Activated CD8-positive, alpha-beta memory T cell treated with anti-CD3 and anti-CD28 coated beads, Interleukin-2, amount 50 U/mL, for 1 hour (primary cell): ENCODE data around the gene NDE1.
"Not testable (repeated sequence)": the region's sequence is repeated elsewhere in the genome, so short reads cannot be mapped to it uniquely, and the experiment has no call there.

Experiments used
- DNase-seq: peaks from one replicate; pipeline ENCODE4 v3.0.0-alpha.2; 2020; ENCODE audit errors: extremely low read depth

The NDE1 gene

DNA sequence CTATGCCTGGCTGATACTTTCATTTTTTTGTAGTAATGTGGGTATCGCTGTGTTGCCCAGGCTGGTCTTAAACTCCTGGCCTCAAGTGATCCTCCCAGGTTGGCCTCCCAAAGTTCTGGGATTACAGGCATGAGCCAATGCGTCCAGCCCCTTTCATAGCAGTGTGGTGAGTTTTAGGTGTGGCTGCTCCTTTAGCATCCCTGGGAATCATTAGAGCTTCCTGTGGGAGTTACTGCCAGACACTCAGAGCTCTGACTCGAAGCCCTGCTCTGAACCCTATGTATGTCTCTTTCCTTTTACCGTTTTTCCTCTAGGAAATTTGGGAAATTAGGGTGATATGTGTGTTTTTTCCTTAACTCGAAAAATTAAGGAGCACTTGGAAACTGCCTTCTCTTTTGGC lies 44.5 kb downstream of the NDE1 start:
- no peak for DNase-seq

DNA sequence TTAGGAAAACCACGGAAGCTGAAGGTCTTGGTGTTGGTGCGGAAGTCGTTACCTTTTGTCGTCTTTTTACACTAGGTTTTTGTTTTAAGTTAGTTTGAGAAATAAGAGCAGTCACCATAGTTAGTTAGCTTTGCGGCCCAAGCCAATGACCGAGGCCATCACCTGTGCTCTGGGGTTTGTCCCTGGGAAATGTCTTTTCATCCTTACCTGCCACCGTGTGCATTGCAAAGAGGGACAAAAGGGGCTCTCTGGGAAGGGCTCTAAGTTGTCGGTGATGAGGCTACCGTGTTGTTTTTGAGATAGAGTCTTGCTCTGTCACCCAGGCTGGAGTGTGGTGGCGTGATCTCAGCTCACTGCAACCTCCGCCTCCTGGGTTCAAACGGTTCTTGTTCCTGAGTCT lies 49.8 kb downstream of the NDE1 start:
- no peak for DNase-seq

GRCh38 chr16:15701367-15701766 lies 51.3 kb downstream of the NDE1 start:
- no peak for DNase-seq

DNA sequence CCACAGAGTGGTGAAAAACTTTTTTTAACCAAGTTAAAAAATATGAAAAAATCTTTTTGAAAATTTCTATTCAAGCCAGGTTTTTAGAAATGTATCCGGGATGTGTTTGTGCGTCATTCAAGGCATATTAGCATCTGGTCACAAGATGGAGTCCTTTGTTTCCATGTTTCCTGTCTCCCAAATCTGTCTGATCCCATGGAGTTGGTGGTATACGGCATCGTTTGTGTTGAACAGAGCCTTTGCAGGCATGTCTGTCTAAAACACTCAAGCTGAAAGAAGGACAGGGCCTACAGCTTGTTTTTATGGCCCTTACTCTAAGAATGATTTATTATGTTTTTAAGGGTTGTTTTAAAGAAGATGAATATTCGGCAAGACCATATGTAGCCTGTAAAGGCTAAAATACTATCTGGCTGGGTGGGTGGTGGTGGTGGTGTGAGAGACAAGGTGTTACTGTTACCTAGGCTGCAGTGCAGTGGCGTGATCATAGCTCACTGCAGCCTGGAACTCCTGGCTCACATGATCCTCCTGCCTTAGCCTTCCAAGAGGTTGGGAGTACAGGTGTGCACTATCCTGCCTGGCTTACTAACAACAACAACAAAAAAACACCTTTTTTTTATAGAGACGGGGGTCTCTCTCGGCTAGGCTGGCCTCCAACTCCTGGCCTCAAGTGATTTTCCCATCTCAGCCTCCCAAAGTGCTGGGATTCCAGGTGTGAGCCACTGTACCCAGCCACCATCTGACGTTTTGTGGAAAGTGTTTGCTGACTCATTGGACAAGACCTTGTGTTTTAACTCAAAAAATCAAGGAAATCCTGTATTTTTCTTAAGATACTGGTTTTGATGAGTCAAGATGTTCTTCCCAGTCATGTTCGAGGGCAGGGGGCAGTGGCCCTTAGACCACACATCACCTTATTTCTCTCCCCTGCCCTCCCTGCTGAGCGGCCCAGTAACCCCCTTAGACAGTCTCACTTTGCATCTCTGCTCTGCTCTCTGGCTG lies 52.2 kb downstream of the NDE1 start:
- no peak for DNase-seq

GRCh38 chr16:15703029-15703736 lies 53.1 kb downstream of the NDE1 start:
- DNase-seq: no peak

GRCh38 chr16:15704545-15704987 lies 54.5 kb downstream of the NDE1 start:
- DNase-seq: peak; percentile 40

DNA sequence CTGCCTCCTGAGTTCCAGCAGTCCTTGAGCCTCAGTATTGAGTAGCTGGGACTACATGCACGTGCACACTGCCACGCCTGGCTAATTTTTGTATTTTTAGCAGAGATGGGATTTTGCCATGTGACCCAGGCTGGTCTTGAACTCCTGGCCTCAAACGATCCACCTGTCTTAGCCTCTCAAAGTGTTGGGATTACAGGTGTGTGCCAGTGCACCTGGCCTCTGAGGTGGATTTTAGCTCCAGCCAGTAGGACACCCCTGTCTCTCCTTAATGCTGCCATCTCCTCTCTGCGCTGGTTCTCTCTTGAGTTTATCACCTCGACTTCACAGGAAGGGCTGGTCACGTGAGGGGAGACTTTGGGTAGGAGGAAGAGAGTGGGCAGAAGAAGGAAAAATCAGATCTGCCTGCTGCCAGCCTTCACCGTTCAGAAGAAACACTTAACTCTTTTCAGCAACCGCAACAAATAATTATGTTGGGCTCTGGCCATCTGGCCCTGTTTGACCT lies 55.1 kb downstream of the NDE1 start:
- no peak for DNase-seq

- DNase-seq: no peak
These were observed 57.3 kb downstream of the NDE1 start for GRCh38 chr16:15707332-15707731.

GRCh38 chr16:15708096-15708495 lies 58.1 kb downstream of the NDE1 start:
- no peak for DNase-seq

DNA sequence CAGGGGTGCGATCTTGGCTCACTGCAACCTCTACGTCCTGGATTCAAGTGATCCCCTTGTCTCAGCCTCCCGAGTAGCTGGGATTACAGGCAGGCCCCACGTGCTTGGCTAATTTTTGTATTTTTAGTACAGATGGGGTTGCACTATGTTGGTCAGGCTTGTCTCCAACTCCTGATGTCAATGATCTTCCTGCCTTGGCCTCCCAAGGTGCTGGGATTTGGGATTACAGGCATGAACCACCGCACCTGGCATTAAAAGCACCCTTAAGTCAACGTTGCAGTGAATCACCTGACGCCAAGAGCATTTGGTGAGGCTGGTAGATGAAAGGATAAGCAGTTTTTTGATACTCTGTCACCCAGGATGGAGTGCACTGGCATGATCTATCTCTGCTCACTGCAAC lies 59.0 kb downstream of the NDE1 start:
- no peak for DNase-seq

DNA sequence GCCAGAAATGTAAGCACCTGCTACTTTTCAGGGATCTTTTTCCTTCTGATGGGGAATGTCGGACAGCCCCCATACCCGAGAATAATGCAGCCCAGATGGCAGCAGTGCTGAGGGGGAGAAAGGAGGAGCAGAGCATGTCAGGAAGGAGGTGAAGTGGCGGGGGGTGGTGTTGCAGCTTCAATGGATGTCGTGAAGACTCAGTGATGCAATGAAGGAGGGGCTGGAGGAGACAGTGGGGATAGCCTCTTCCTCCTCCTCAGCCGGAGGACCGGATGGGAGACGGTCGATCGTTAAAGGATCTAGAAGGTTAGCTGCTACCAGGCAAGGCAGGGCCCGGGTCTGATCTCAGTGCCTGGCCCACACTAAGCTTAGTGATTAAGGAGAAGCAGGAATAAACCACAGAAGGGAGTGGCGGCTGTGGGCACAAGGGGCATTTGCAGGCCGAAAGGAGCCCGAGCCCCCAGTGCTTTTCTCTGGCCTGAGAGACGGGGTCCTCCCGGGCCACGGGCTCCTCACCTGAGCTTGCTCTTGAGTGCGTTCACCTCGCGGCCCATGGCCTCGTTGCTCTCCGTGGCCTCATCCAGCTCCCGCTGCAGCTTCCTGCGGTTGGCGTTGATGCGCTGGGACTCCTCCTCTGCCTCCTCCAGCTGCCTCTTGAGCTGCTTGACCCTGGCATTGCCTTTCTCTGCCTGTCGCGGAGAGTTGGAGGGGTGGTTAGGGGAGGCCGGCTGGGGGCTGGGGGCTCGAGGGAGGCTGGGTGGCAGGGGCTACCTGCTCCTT lies 64.5 kb downstream of the NDE1 start:
- no peak for DNase-seq

GRCh38 chr16:15715221-15715620 lies 65.2 kb downstream of the NDE1 start:
- DNase-seq: no peak

DNA sequence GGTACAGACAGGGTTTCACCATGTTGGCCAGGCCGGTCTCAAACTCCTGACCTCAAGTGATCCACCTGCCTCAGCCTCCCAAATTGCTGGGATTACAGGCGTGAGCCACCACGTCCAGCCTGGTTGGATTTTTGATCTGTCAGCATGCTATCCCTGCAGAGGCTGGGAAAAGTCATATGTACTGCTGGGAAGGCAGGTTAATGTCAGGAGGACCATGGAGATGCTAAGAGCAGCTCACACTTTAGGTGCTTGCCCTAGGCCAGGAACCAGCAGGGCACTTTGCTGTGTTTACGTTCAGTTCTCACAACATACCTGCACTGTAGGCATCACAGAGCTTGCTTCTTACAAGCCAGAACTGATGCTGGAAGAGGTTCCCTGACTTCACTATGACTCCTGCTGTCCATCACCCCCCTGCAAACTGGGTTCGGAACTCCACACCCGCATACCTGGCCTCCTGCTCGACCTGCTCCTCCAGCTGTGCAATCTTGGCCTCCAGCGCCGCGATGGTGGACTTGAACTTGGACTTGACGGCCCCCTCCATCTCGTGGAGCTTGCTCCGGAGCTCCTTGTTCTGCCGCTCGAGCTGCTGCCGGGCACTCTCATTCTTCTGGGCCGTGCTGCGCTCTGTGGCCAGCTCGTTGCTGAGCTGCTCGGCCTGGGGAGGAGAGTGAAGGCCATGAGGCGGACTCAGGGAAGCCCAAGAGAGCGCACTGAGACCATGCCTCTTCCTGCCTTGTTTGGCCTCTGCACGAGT lies 66.8 kb downstream of the NDE1 start:
- DNase-seq: no peak

GRCh38 chr16:15721018-15721417 lies 71.0 kb downstream of the NDE1 start:
- no peak for DNase-seq

DNA sequence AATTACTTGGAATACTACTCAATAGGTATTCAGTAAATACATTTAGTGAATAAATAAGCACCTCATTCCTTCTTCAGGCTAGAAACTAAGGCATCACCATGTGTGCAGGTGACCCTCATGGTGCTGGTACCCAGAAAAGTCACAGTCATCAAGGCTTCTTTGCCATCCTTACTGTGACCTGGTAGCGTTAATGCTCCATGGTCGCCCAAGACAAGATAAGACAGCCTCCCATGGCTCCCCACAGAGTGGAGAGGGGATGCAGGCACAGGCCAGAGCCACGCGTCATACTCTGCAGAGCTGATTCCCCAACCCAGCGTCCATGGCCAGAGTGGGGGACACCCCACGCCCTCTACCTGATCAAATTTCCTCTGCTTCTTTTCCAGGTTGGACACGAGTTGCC lies 73.8 kb downstream of the NDE1 start:
- no peak for DNase-seq

- DNase-seq: no peak
These were observed 75.7 kb downstream of the NDE1 start for GRCh38 chr16:15725641-15726240.

DNA sequence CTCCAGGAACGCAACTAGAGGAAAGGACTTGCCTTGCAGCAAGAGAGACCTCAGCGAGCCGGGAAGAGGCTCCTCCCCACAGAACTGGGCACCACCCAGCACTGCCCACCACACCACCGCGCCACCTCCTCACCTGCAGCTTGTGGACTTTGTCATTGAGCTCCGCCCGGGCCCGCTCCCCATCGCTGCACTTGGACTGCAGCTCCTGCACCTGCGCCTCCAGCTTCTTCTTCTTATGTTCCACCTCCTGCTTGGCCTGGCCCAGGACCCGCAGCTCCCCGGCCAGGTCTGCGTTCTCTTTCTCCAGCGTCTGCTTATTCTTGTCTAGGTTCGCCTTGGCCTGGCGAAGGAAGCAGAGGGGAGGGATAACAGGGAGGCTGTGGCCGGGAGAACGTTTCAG lies 76.7 kb downstream of the NDE1 start:
- no peak for DNase-seq

DNA sequence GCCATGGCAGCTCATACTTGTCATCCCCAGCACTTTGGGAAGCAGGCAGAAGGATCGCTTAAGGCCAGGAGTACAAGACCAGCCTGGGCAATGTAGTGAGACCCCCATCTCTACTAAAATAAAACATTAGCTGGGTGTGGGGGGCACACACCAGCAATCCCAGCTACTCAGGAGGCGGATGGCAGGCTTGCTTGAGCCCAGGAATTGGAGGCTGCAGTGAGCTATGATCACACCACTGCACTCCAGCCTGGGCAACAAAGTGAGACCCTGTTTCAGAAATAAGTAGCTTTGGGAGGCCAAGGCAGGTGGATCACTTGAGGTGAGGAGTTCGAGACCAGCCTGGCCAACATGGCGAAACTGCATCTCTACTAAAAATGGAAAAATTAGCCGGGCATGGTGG lies 77.7 kb downstream of the NDE1 start:
- not testable (repeated sequence) for DNase-seq

- DNase-seq: no peak
These were observed 79.1 kb downstream of the NDE1 start for GRCh38 chr16:15729152-15729551.

GRCh38 chr16:15732416-15732815 lies 82.4 kb downstream of the NDE1 start:
- DNase-seq: no peak

DNA sequence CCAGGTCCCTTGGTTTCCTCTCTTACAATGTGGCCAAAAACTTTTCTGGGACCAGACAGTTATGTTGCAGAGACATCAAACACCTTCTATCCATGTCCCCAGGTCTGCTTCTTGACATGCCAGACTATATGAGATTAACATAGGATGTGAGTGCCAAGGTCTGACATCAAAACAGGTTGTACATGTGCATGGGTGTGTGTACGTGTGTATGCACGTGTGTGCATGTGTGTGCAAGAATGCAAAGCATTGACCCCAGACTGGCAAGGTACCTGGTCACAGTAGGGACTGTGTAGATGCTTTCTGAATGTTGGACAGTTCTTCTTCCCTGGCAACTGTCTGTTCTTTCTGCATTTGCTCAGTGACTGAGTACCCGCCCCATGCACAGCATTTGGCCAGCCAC lies 85.6 kb downstream of the NDE1 start:
- no peak for DNase-seq
